Gastrocnemius medialis (tissue), 4 donors: ENCODE measurements around the gene ACVR2A.

Source experiments
- POLR2A ChIP-seq, 2 donors: fragments of 450-650 bp; IDR thresholded peaks; one replicate each; pipeline ENCODE4 v1.6.1; 2017; ENCODE audit warnings: antibody characterized with exemption in 2 of 2, mild to moderate bottlenecking in 2 of 2, moderate library complexity in 2 of 2
- TF ChIP-seq, protein P1 (sequence below), 5 experiments: fragments of 450-650 bp in 3 of 5; fragments of 200-600 bp in 2 of 5; sonication (generic) in 2 of 5; IDR thresholded peaks in 4 of 5; conservative IDR thresholded peaks in 1 of 5; 1 replicate in 4 of 5; 2 replicates in 1 of 5; pipeline ENCODE4 v1.5.1; 2016 to 2019; ENCODE audit warnings: antibody characterized with exemption in 5 of 5, mild to moderate bottlenecking in 3 of 5, moderate library complexity in 3 of 5

DNA sequence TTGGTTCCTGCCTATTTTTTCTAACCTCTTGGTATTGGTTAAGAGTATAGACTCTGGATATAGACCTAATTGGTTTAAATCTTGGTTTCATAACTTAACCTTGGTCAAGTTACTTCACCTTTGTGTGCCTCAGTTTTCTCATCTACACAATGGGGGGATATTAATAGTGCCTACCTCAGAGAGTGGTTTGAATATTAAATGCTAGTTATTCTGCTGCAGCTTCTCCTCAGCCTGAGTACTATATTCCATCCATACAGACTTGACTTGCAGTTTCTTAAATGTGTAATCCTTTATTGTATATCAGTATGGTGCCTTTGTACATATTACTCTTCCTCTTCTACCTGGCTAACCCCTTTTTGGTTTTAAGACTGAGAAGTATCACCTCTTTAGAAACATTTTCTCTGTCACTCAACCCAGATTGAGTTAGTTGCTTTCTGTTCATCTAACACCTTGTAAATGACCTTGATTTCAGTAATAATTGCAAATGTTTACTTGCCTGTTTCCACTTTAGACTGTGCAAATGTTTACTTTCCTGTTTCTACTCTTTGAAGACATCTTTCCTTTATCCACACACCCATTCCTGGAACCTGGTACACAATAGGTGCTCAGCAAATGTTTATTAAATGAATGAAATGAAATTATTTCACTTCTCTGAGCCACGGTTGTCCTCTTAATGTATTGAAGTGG lies 6.6 kb downstream of the ACVR2A start:
- TF ChIP-seq, protein P1, sequence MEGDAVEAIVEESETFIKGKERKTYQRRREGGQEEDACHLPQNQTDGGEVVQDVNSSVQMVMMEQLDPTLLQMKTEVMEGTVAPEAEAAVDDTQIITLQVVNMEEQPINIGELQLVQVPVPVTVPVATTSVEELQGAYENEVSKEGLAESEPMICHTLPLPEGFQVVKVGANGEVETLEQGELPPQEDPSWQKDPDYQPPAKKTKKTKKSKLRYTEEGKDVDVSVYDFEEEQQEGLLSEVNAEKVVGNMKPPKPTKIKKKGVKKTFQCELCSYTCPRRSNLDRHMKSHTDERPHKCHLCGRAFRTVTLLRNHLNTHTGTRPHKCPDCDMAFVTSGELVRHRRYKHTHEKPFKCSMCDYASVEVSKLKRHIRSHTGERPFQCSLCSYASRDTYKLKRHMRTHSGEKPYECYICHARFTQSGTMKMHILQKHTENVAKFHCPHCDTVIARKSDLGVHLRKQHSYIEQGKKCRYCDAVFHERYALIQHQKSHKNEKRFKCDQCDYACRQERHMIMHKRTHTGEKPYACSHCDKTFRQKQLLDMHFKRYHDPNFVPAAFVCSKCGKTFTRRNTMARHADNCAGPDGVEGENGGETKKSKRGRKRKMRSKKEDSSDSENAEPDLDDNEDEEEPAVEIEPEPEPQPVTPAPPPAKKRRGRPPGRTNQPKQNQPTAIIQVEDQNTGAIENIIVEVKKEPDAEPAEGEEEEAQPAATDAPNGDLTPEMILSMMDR (IDR thresholded peaks at IDR 0.05 in 4 of 5, conservative IDR thresholded peaks at IDR 0.05 in 1 of 5): no peak
- no peak for TF ChIP-seq POLR2A (IDR thresholded peaks at IDR 0.05)
